HCT116 (cell line): ENCODE results near the gene HBM. TPM values are rescaled to one million over a fixed set of nuclear protein-coding genes. Genes with fewer than 3 reads are reported as not detected.

Experiments
- ATAC-seq: fragments of 200-7000 bp; cut with Tn5 transposase; 2 replicates; pipeline ENCODE4 v1.9.1; 2020; ENCODE audit warnings: mild to moderate bottlenecking, moderate library complexity
- BruUV-seq: library from RNA; stranded (reverse); fragments of 400-500 nt; replicated peaks from 2 replicates; lab custom pipeline; 2021; lab: Mats Ljungman, UMichigan
- CTCF ChIA-PET: fragments of 300-600 bp; sonication (Branson Sonifier 250); formaldehyde crosslinking; loops from one replicate; lab custom pipeline; 2021; ENCODE audit warnings: antibody characterized with exemption; lab: Charles Lee
- POLR2A ChIA-PET: fragments of 300-600, 350-600 bp; sonication (Branson Sonifier 250); formaldehyde crosslinking; loops from one replicate; lab custom pipeline; 2021; ENCODE audit warnings: antibody characterized with exemption; lab: Charles Lee
- RAD21 ChIA-PET, 2 experiments: fragments of 300-600 bp; sonication (Branson Sonifier 250); formaldehyde crosslinking; loops; one replicate each; lab custom pipeline; 2023; ENCODE audit warnings: low total read pairs in 2 of 2; ENCODE audit not compliant: uncharacterized antibody in 2 of 2, unreplicated experiment in 2 of 2, low non-redundant PET in 1 of 2; lab: Charles Lee
- DNase-seq: peaks from one replicate; pipeline ENCODE4 v3.0.0-alpha.2; 2010; ENCODE audit warnings: low read depth, low spot score
- H2AFZ ChIP-seq: fragments of 200-600 bp; shearing (Covaris generic), sonication (generic); 2 replicates; pipeline ENCODE4 v1.6.1; 2017; ENCODE audit warnings: low read depth, mixed run types, mixed read lengths, antibody characterized with exemption, low read length; ENCODE audit not compliant: poor library complexity, severe bottlenecking
- H3K27ac ChIP-seq: 2 replicates; pipeline ENCODE4 v1.5.1; 2012; ENCODE audit warnings: low read depth, low read length
- H3K27me3 ChIP-seq: fragments of 200-600 bp; sonication (generic); 2 replicates; pipeline ENCODE4 v1.6.1; 2016; ENCODE audit warnings: mixed run types, low read length, mixed read lengths; ENCODE audit not compliant: insufficient read depth
- H3K36me3 ChIP-seq, 2 experiments: fragments of 200-500 bp in 1 of 2; fragments of 200-600 bp in 1 of 2; sonication (Bioruptor generic) in 1 of 2; sonication (generic) in 1 of 2; 2 replicates each; pipeline versions ENCODE4 v1.5.1 to v1.6.1; 2014 to 2016; ENCODE audit warnings: low read length in 2 of 2, inconsistent platforms in 1 of 2, mixed read lengths in 1 of 2, mixed run types in 1 of 2; ENCODE audit not compliant: insufficient read depth in 2 of 2, control insufficient read depth in 1 of 2
- H3K4me1 ChIP-seq, 2 experiments: fragments of 200-600 bp in 1 of 2; sonication (generic) in 1 of 2; 2 replicates each; pipeline versions ENCODE4 v1.5.1 to v1.6.1; 2012 to 2017; ENCODE audit warnings: low read length in 2 of 2, inconsistent platforms in 1 of 2, mild to moderate bottlenecking in 1 of 2, mixed read lengths in 1 of 2, mixed run types in 1 of 2, moderate library complexity in 1 of 2; ENCODE audit not compliant: insufficient read depth in 2 of 2, control insufficient read depth in 1 of 2
- H3K4me2 ChIP-seq: fragments of 200-600 bp; sonication (generic); 2 replicates; pipeline ENCODE4 v1.6.1; 2017; ENCODE audit warnings: mixed run types, low read length, mixed read lengths
- H3K4me3 ChIP-seq, 2 experiments: fragments of 200-600 bp in 1 of 2; sonication (generic) in 1 of 2; replicated peaks in 1 of 2; 2 replicates each; pipeline ENCODE4 v1.5.1; 2011 to 2016; ENCODE audit warnings: low read length in 2 of 2, control low read depth in 1 of 2, low read depth in 1 of 2, mild to moderate bottlenecking in 1 of 2, mixed read lengths in 1 of 2, mixed run types in 1 of 2
- H3K79me2 ChIP-seq: fragments of 200-600 bp; sonication (generic); 2 replicates; pipeline ENCODE4 v1.6.1; 2017; ENCODE audit warnings: mild to moderate bottlenecking, mixed run types, low read length, moderate library complexity, mixed read lengths; ENCODE audit not compliant: insufficient read depth
- H3K9ac ChIP-seq: fragments of 200-600 bp; sonication (generic); 2 replicates; pipeline ENCODE4 v1.6.1; 2016; ENCODE audit warnings: low read length, mixed read lengths
- H3K9me2 ChIP-seq: fragments of 200-600 bp; sonication (generic), shearing (Covaris generic); 2 replicates; pipeline ENCODE4 v1.6.1; 2017; ENCODE audit warnings: mixed run types, mild to moderate bottlenecking, moderate library complexity; ENCODE audit not compliant: insufficient read depth
- H3K9me3 ChIP-seq, 2 experiments: fragments of 200-500 bp in 1 of 2; fragments of 200-600 bp in 1 of 2; sonication (Bioruptor generic) in 1 of 2; sonication (generic) in 1 of 2; 2 replicates each; pipeline ENCODE4 v1.6.1; 2014 to 2017; ENCODE audit warnings: low read length in 2 of 2, mixed read lengths in 2 of 2, inconsistent platforms in 1 of 2, low read depth in 1 of 2, mild to moderate bottlenecking in 1 of 2, mixed run types in 1 of 2, moderate library complexity in 1 of 2; ENCODE audit not compliant: control insufficient read depth in 1 of 2, insufficient read depth in 1 of 2
- H4K20me1 ChIP-seq: fragments of 200-600 bp; sonication (generic), shearing (Covaris generic); 2 replicates; pipeline ENCODE4 v1.6.1; 2017; ENCODE audit warnings: mixed run types, mild to moderate bottlenecking, moderate library complexity; ENCODE audit not compliant: insufficient read depth
- ATF3 ChIP-seq: IDR thresholded peaks from 2 replicates; pipeline ENCODE4 v1.6.1; 2012
- CEBPB ChIP-seq: IDR thresholded peaks from 2 replicates; pipeline ENCODE4 v1.6.1; 2012; ENCODE audit warnings: low read depth
- CTCF ChIP-seq, 3 experiments: fragments of 200-600 bp in 1 of 3; sonication (generic) in 1 of 3; IDR thresholded peaks in 2 of 3; conservative IDR thresholded peaks in 1 of 3; 2 replicates each; pipeline ENCODE4 v1.5.1; 2012 to 2017; ENCODE audit warnings: low read depth in 2 of 3, low read length in 2 of 3, antibody characterized with exemption in 1 of 3, borderline replicate concordance in 1 of 3, control low read depth in 1 of 3, mild to moderate bottlenecking in 1 of 3, mixed read lengths in 1 of 3, mixed run types in 1 of 3, moderate library complexity in 1 of 3; ENCODE audit not compliant: insufficient read depth in 1 of 3
- EGR1 ChIP-seq: IDR thresholded peaks from 2 replicates; pipeline ENCODE4 v1.6.1; 2012; ENCODE audit warnings: low read depth
- ELF1 ChIP-seq: IDR thresholded peaks from 2 replicates; pipeline ENCODE4 v1.6.1; 2012; ENCODE audit warnings: low read depth, borderline replicate concordance
- EZH2 ChIP-seq: fragments of 200-600 bp; sonication (generic); IDR thresholded peaks from 2 replicates; pipeline ENCODE4 v1.6.1; 2017; ENCODE audit warnings: antibody characterized with exemption, mixed run types
- POLR2A ChIP-seq: IDR thresholded peaks from 2 replicates; pipeline ENCODE4 v1.7.0; 2011; ENCODE audit warnings: borderline replicate concordance; ENCODE audit not compliant: insufficient read depth, insufficient read length; ENCODE audit errors: extremely low read depth
- POLR2AphosphoS5 ChIP-seq: IDR thresholded peaks from 2 replicates; pipeline ENCODE4 v1.6.1; 2011; ENCODE audit warnings: mild to moderate bottlenecking, low read depth, low read length, moderate library complexity
- RAD21 ChIP-seq: IDR thresholded peaks from 2 replicates; pipeline ENCODE4 v1.6.1; 2012; ENCODE audit warnings: low read depth, mild to moderate bottlenecking
- SP1 ChIP-seq: IDR thresholded peaks from 2 replicates; pipeline ENCODE4 v1.6.1; 2012; ENCODE audit warnings: low read depth
- SRF ChIP-seq: IDR thresholded peaks from 2 replicates; pipeline ENCODE4 v1.6.1; 2012; ENCODE audit warnings: low read depth
- TCF7L2 ChIP-seq: IDR thresholded peaks from 2 replicates; pipeline ENCODE4 v1.7.0; 2011; ENCODE audit warnings: borderline replicate concordance, inconsistent platforms; ENCODE audit not compliant: insufficient read depth, insufficient read length; ENCODE audit errors: extremely low read depth
- YY1 ChIP-seq: IDR thresholded peaks from 2 replicates; pipeline ENCODE4 v1.6.1; 2011; ENCODE audit warnings: low read length, low read depth, moderate library complexity, mild to moderate bottlenecking; ENCODE audit not compliant: insufficient replicate concordance; ENCODE audit errors: extremely low read depth
- ZFX ChIP-seq: fragments of 450-650 bp; IDR thresholded peaks from 2 replicates; pipeline ENCODE4 v1.6.1; 2017
- intact Hi-C: fragments of 100-400 bp; cut with micrococcal nuclease; formaldehyde crosslinking; loops from 2 replicates; pipeline ENCODE4 v1.10.0; 2022
- total RNA-seq: library from RNA; stranded (reverse); gene quantifications from one replicate; pipeline ENCODE4 v1.2.1, GENCODE V29; 2021; ENCODE audit not compliant: unreplicated experiment

Gene HBM
- total RNA-seq, 1 experiment from 2014 or later = not detected

DNA sequence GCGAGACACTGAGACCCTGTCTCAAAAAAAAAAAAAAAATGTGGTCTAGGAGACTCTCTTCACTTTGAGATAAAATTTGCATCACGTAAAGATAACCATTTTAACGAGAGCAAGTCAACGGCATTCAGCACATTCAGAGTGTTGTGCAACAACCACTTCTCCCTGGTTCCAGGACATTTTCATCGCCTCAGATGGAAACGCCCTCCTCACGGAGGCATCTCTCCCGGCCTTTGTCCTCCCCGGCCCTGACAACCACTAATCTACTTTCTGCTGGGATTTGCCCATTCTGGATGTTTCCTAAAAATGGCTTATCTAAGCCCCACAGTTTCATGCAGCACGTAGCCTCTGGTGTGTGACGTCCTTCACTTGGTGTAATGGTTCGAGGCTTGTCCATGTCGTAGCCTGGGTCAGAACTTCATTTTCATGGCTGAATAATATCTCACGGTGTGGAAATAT lies 21.0 kb upstream of the HBM start:
- H3K4me2 ChIP-seq = no peak overlapping the region
- H3K9ac ChIP-seq = no peak overlapping the region
- no peaks in the 10 kb centered on the region for H3K9me2 ChIP-seq
- POLR2A ChIA-PET = no interaction called here
- H3K9me3 ChIP-seq = no peaks in the 10 kb centered on the region
- intact Hi-C loops = no loop called here
- H3K27me3 ChIP-seq = no peaks in the 10 kb centered on the region
- no peaks in the 10 kb centered on the region for H3K79me2 ChIP-seq
- TF ChIP-seq ZFX = no peak
- no peak for TF ChIP-seq YY1
- TF ChIP-seq CTCF (IDR thresholded peaks at IDR 0.05 in 2 of 3, conservative IDR thresholded peaks at IDR 0.05 in 1 of 3; ENCODE audit: borderline replicate concordance in 1 of 3, insufficient read depth in 1 of 3, low read depth in 2 of 3, low read length in 2 of 3) = no peak
- no peak for TF ChIP-seq POLR2A
- no peak for TF ChIP-seq ELF1
- no peak for TF ChIP-seq POLR2AphosphoS5
- no peak for TF ChIP-seq EZH2
- TF ChIP-seq ATF3 = no peak
- TF ChIP-seq TCF7L2 = no peak
- TF ChIP-seq SRF = no peak
- TF ChIP-seq EGR1 = no peak
- TF ChIP-seq SP1 = no peak
- TF ChIP-seq CEBPB = no peak
- no peak for TF ChIP-seq RAD21
- H3K4me1 ChIP-seq = no peaks in the 10 kb centered on the region; a peak in 1 of 4 replicates
- RAD21 ChIA-PET = no interaction called here
- H4K20me1 ChIP-seq = no peaks in the 10 kb centered on the region
- BruUV-seq = no TSS peak
- H3K36me3 ChIP-seq = no peaks in the 10 kb centered on the region
- H3K4me3 ChIP-seq = no peak overlapping the region
- DNase-seq = no peak
- no peak overlapping the region for H2AFZ ChIP-seq
- CTCF ChIA-PET = no interaction called here
- H3K27ac ChIP-seq = no peak overlapping the region
- ATAC-seq = no peak
